K562 (cell line): ENCODE results near the gene ARHGAP22. TPM values are rescaled to one million over a fixed set of nuclear protein-coding genes. Genes with fewer than 3 reads are reported as not detected.

Experiments
- ARNT ChIP-seq, 2 experiments: fragments of 450-650 bp; IDR thresholded peaks; 2 replicates each; pipeline ENCODE4 v1.6.1; 2016; ENCODE audit warnings: mild to moderate bottlenecking in 1 of 2
- CEBPZ ChIP-seq: fragments of 150-350 bp; IDR thresholded peaks from 2 replicates; pipeline ENCODE4 v1.6.1; 2014; ENCODE audit warnings: low read depth, mild to moderate bottlenecking, low read length, borderline replicate concordance
- KDM1A ChIP-seq, 2 experiments: fragments of 450-650 bp; IDR thresholded peaks; 2 replicates each; pipeline ENCODE4 v1.6.1; 2016; ENCODE audit warnings: mild to moderate bottlenecking in 2 of 2
- LCOR ChIP-seq: sonication (generic); formaldehyde crosslinking; IDR thresholded peaks from 2 replicates; pipeline ENCODE4 v1.8.0; 2022; ENCODE audit warnings: mild to moderate bottlenecking, missing genetic modification reagents
- RBM39 ChIP-seq: fragments of 200-400 bp; formaldehyde crosslinking; optimal IDR thresholded peaks from 2 replicates; pipeline ENCODE3; 2018; ENCODE audit warnings: low read depth, low read length
- RFX1 ChIP-seq: fragments of 450-650 bp; IDR thresholded peaks from 2 replicates; pipeline ENCODE4 v1.6.1; 2016; ENCODE audit warnings: mild to moderate bottlenecking, moderate library complexity
- SRSF9 ChIP-seq: fragments of 200-400 bp; formaldehyde crosslinking; IDR thresholded peaks from 2 replicates; pipeline ENCODE4 v1.6.1; 2017; ENCODE audit warnings: low read depth, low read length, borderline replicate concordance
- ZFP30 ChIP-seq: fragments of 250-450 bp; sonication (Bioruptor Pico); IDR thresholded peaks from 2 replicates; pipeline ENCODE4 v1.8.0; 2022; ENCODE audit warnings: moderate library complexity, mild to moderate bottlenecking, inconsistent platforms, borderline replicate concordance
- polyA plus RNA-seq, 8 experiments: library from polyadenylated mRNA; depleted of rRNA in 4 of 8; stranded (reverse) in 5 of 8; unstranded in 3 of 8; fragments of >200 nt; fragmentation: Nextera tagmentation in 2 of 8; fragmentation: Illumina TruSeq in 1 of 8; extraction: Ambion mirVana in 2 of 8; extraction: Trizol in 1 of 8; gene quantifications; 2 replicates each; pipeline versions ENCODE4 v1.2.1 to v1.2.3, GENCODE V29; 2011 to 2014; ENCODE audit warnings: inconsistent platforms in 1 of 8, missing spikeins in 1 of 8
- total RNA-seq, 7 experiments: library from RNA; depleted of rRNA in 6 of 7; stranded (reverse); fragments of >200 nt in 6 of 7; fragmentation: Illumina TruSeq in 2 of 7; extraction: Trizol in 2 of 7; gene quantifications; 2 replicates each; pipeline versions ENCODE4 v1.2.1 to v1.2.3, GENCODE V29; 2011 to 2021; ENCODE audit warnings: low replicate concordance in 1 of 7
- TF ChIP-seq, protein P1 (sequence below): fragments of 250-450 bp; sonication (Bioruptor Pico); IDR thresholded peaks from 2 replicates; pipeline ENCODE4 v1.6.1; 2021; ENCODE audit warnings: mild to moderate bottlenecking
- TF ChIP-seq, protein P2 (sequence below): fragments of 450-650 bp; formaldehyde crosslinking; IDR thresholded peaks from 2 replicates; pipeline ENCODE4 v1.4.0; 2020; ENCODE audit warnings: mild to moderate bottlenecking, moderate library complexity

The ARHGAP22 gene
- total and polyA plus RNA-seq, 9 of the 15 experiments (the other 6 are each of a cell fraction or from before 2014, with no cell fraction given), result 1.3 to 28.1 (median 12.7) TPM

DNA sequence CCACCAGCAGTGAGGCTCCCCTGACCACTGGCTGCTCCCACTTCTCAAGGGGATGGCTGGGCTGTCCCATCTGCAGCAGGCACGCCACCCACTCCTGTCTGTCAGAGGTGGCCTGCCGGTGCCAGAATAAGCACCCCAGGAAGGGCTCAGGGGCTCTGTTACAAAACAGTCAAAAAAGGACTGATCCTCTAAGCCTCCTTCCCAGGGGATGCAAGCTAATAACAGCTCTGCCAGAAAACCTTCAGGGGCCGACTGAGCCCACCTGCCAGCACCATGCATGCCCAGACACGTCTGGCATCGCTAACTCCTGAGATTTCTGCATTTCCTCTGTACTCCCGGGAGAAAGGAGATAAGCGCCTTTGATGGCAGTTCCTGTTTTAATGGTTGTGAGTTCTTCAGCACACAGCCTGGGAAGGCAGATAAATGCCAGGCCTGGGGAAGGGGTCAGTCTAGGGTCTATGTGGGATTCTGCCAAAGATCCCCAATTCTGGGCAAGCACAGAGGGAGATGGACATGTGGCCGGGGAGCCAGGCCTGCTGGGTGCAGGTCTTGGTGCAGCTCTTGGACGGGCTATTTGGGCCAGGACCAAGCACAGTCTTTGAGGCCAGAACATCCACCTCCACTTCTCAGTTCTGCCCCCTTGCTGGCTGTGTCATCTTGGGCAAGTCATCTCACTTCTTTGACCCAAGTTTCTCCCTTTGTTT lies 128.4 kb downstream of the ARHGAP22 start (continued):
- TF ChIP-seq CEBPZ (no peak), ARNT (IDR thresholded peaks at IDR 0.05) (no peak), KDM1A (IDR thresholded peaks at IDR 0.05) (peak in 1 of 2 experiments; percentile 42; a peak in 1 of 4 replicates), RFX1 (no peak), RBM39 (no peak), ZFP30 (CRISPR knock-in tag) (no peak), SRSF9 (no peak), LCOR (CRISPR knock-in tag) (no peak)
- TF ChIP-seq, protein P1, sequence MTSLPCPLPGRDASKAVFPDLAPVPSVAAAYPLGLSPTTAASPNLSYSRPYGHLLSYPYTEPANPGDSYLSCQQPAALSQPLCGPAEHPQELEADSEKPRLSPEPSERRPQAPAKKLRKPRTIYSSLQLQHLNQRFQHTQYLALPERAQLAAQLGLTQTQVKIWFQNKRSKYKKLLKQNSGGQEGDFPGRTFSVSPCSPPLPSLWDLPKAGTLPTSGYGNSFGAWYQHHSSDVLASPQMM, result no peak
- TF ChIP-seq, protein P2, sequence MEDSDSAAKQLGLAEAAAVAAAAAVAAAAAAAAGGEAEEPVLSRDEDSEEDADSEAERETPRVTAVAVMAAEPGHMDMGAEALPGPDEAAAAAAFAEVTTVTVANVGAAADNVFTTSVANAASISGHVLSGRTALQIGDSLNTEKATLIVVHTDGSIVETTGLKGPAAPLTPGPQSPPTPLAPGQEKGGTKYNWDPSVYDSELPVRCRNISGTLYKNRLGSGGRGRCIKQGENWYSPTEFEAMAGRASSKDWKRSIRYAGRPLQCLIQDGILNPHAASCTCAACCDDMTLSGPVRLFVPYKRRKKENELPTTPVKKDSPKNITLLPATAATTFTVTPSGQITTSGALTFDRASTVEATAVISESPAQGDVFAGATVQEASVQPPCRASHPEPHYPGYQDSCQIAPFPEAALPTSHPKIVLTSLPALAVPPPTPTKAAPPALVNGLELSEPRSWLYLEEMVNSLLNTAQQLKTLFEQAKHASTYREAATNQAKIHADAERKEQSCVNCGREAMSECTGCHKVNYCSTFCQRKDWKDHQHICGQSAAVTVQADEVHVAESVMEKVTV, result no peak
